H9 (cell line): Measurements from ENCODE around the gene LGALS3. TPM values are rescaled to one million over a fixed set of nuclear protein-coding genes. Genes with fewer than 3 reads are reported as not detected.

Experiments used
- DNase-seq: peaks from one replicate; pipeline ENCODE4 v3.0.0-alpha.2; 2017
- H2AFZ ChIP-seq: one replicate; pipeline ENCODE4 v1.6.1; 2013; ENCODE audit warnings: mild to moderate bottlenecking, low read length, control low read depth, moderate library complexity
- H2AK5ac ChIP-seq: 2 replicates; pipeline ENCODE4 v1.6.1; 2013; ENCODE audit warnings: low read length, control low read depth, mixed read lengths; ENCODE audit not compliant: insufficient read length
- H2BK120ac ChIP-seq: one replicate; pipeline ENCODE4 v1.6.1; 2013; ENCODE audit warnings: low read depth, mild to moderate bottlenecking, low read length, control low read depth, inconsistent platforms; ENCODE audit not compliant: poor library complexity, severe bottlenecking
- H2BK12ac ChIP-seq: 2 replicates; pipeline ENCODE4 v1.6.1; 2013; ENCODE audit warnings: low read length, control low read depth, mixed read lengths, low read depth; ENCODE audit not compliant: insufficient read length
- H2BK15ac ChIP-seq: 2 replicates; pipeline ENCODE4 v1.6.1; 2013; ENCODE audit warnings: low read depth, low read length, control low read depth
- H2BK20ac ChIP-seq: one replicate; pipeline ENCODE4 v1.6.1; 2013; ENCODE audit warnings: low read depth, mild to moderate bottlenecking, low read length, control low read depth, inconsistent platforms; ENCODE audit not compliant: poor library complexity, severe bottlenecking
- H2BK5ac ChIP-seq: 2 replicates; pipeline ENCODE4 v1.6.1; 2013; ENCODE audit warnings: low read length, control low read depth, mixed read lengths; ENCODE audit not compliant: insufficient read length
- H3K14ac ChIP-seq: 2 replicates; pipeline ENCODE4 v1.6.1; 2013; ENCODE audit warnings: low read length, control low read depth; ENCODE audit not compliant: insufficient read depth
- H3K18ac ChIP-seq: 2 replicates; pipeline ENCODE4 v1.6.1; 2013; ENCODE audit warnings: low read depth, mild to moderate bottlenecking, mixed read lengths, low read length, control low read depth; ENCODE audit not compliant: insufficient read length
- H3K23ac ChIP-seq: 2 replicates; pipeline ENCODE4 v1.6.1; 2013; ENCODE audit warnings: low read length, control low read depth, mixed read lengths, low read depth; ENCODE audit not compliant: insufficient read length
- H3K23me2 ChIP-seq: 2 replicates; pipeline ENCODE4 v1.6.1; 2013; ENCODE audit warnings: low read depth, mild to moderate bottlenecking, mixed read lengths, low read length, control low read depth; ENCODE audit not compliant: insufficient read length, poor library complexity, severe bottlenecking
- H3K27ac ChIP-seq: 2 replicates; pipeline ENCODE4 v1.5.1; 2013; ENCODE audit warnings: low read length, control low read depth, mixed read lengths, low read depth; ENCODE audit not compliant: insufficient read length
- H3K27me3 ChIP-seq: 2 replicates; pipeline ENCODE4 v1.6.1; 2013; ENCODE audit warnings: low read length, control low read depth, inconsistent platforms; ENCODE audit not compliant: insufficient read depth
- H3K4ac ChIP-seq: 2 replicates; pipeline ENCODE4 v1.6.1; 2013; ENCODE audit warnings: low read depth, mild to moderate bottlenecking, control low read depth, inconsistent platforms, low read length, moderate library complexity
- H3K4me1 ChIP-seq: 2 replicates; pipeline ENCODE4 v1.6.1; 2013; ENCODE audit warnings: low read length, control low read depth, inconsistent platforms; ENCODE audit not compliant: insufficient read depth
- H3K4me2 ChIP-seq: 2 replicates; pipeline ENCODE4 v1.6.1; 2013; ENCODE audit warnings: low read length, control low read depth, mixed read lengths; ENCODE audit not compliant: insufficient read length, insufficient read depth
- H3K56ac ChIP-seq: 2 replicates; pipeline ENCODE4 v1.6.1; 2013; ENCODE audit warnings: low read depth, mild to moderate bottlenecking, mixed read lengths, low read length, control low read depth; ENCODE audit not compliant: insufficient read length
- H3K79me1 ChIP-seq: 2 replicates; pipeline ENCODE4 v1.6.1; 2013; ENCODE audit warnings: low read depth, mild to moderate bottlenecking, moderate library complexity, low read length, control low read depth, inconsistent platforms; ENCODE audit not compliant: insufficient read depth, poor library complexity, severe bottlenecking
- H3K79me2 ChIP-seq: 2 replicates; pipeline ENCODE4 v1.6.1; 2013; ENCODE audit warnings: low read length, control low read depth, inconsistent platforms; ENCODE audit not compliant: insufficient read depth
- H3K9ac ChIP-seq: 2 replicates; pipeline ENCODE4 v1.6.1; 2013; ENCODE audit warnings: low read length, control low read depth, mixed read lengths; ENCODE audit not compliant: insufficient read length; ENCODE audit errors: extremely low read depth
- H3K9me3 ChIP-seq: one replicate; pipeline ENCODE4 v1.6.1; 2013; ENCODE audit warnings: low read depth, low read length, inconsistent platforms; ENCODE audit not compliant: control insufficient read depth
- H3T11ph ChIP-seq: one replicate; pipeline ENCODE4 v1.6.1; 2013; ENCODE audit warnings: mild to moderate bottlenecking, low read length, control low read depth, inconsistent platforms
- H4K20me1 ChIP-seq: one replicate; pipeline ENCODE4 v1.6.1; 2013; ENCODE audit not compliant: control insufficient read depth, insufficient read length, insufficient read depth
- H4K5ac ChIP-seq: 2 replicates; pipeline ENCODE4 v1.6.1; 2013; ENCODE audit warnings: low read depth, mild to moderate bottlenecking, mixed read lengths, low read length, control low read depth; ENCODE audit not compliant: insufficient read length
- H4K8ac ChIP-seq: replicated peaks from 2 replicates; pipeline ENCODE4 v1.6.1; 2013; ENCODE audit warnings: low read length, control low read depth, mixed read lengths, low read depth; ENCODE audit not compliant: insufficient read length
- H4K91ac ChIP-seq: 2 replicates; pipeline ENCODE4 v1.6.1; 2013; ENCODE audit warnings: low read depth, mild to moderate bottlenecking, moderate library complexity, mixed read lengths, low read length, control low read depth; ENCODE audit not compliant: insufficient read length
- H3K27ac Mint-ChIP-seq, 3 experiments: 2 replicates in 2 of 3; 3 replicates in 1 of 3; pipeline ENCODE4 v1.8.0; 2020 to 2021; ENCODE audit warnings: mixed read lengths in 3 of 3, mild to moderate bottlenecking in 1 of 3, moderate library complexity in 1 of 3
- H3K27me3 Mint-ChIP-seq: 2 replicates; pipeline ENCODE4 v1.8.0; 2021; ENCODE audit warnings: low read depth, mild to moderate bottlenecking, moderate library complexity, mixed read lengths
- H3K36me3 Mint-ChIP-seq, 3 experiments: 2 replicates in 2 of 3; 3 replicates in 1 of 3; pipeline ENCODE4 v1.8.0; 2020 to 2021; ENCODE audit warnings: low read depth in 3 of 3, mixed read lengths in 3 of 3; ENCODE audit not compliant: insufficient read depth in 1 of 3
- H3K4me1 Mint-ChIP-seq, 2 experiments: 2 replicates each; pipeline ENCODE4 v1.8.0; 2020; ENCODE audit warnings: mixed read lengths in 2 of 2
- H3K4me3 Mint-ChIP-seq, 2 experiments: 2 replicates in 1 of 2; 3 replicates in 1 of 2; pipeline ENCODE4 v1.8.0; 2020 to 2021; ENCODE audit warnings: mild to moderate bottlenecking in 2 of 2, mixed read lengths in 2 of 2, moderate library complexity in 1 of 2
- H3K9me3 Mint-ChIP-seq, 2 experiments: 2 replicates in 1 of 2; 3 replicates in 1 of 2; pipeline ENCODE4 v1.8.0; 2020; ENCODE audit warnings: mild to moderate bottlenecking in 2 of 2, mixed read lengths in 2 of 2, moderate library complexity in 1 of 2
- WGBS: extraction: QIAGEN DNeasy Blood & Tissue Kit; methylation state at CpG from one replicate; pipeline ENCODE4 v1.1.7; 2013; ENCODE audit warnings: missing lambda C conversion rate, low lambda C conversion rate, mixed read lengths; ENCODE audit not compliant: insufficient read length; ENCODE audit errors: extremely low coverage; 5-methylcytosine and 5-hydroxymethylcytosine counted together
- total RNA-seq: library from RNA; stranded (reverse); gene quantifications from 2 replicates; pipeline ENCODE4 v1.2.1, GENCODE V29; 2021
- TF ChIP-seq, protein P1 (sequence below): fragments of 200-600 bp; sonication (generic); conservative IDR thresholded peaks from 3 replicates; pipeline ENCODE4 v1.8.0; 2021; ENCODE audit warnings: antibody characterized with exemption, mild to moderate bottlenecking

LGALS3 gene
- total RNA-seq, 1 experiment from 2014 or later = 4.0 TPM

DNA sequence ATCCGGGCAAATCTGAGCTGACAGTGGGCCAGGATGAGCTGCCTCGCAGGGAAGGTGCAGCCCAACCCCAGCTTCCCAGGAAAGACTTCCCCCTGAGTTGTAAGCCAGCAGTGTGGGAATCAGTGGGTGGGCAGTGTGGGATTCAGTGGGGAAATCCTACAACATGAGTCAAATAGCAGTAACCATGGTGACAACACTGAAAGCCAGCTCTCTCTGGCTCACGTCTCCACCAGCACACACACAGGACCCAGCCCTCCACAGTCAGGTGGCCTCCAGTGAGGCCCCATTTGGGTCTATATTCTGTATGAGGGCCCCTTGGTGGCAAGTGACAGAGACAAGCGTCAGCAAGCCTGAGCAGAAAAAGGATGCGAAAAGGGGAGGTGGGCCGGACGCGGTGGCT lies 6.0 kb upstream of the LGALS3 start:
- H2BK12ac ChIP-seq = no peak overlapping the region
- H3K9ac ChIP-seq = no peak overlapping the region
- Mint-ChIP-seq H3K4me1 (peaks cover 12 to 14% of the 10 kb centered on the region in 2 experiments), H3K4me3 (no peak overlapping the region), H3K27me3 (peaks cover 45% of the 10 kb centered on the region), H3K27ac (no peak overlapping the region), H3K9me3 (no peaks in the 10 kb centered on the region), H3K36me3 (no peaks in the 10 kb centered on the region; a peak in 1 of 7 replicates)
- no peaks in the 10 kb centered on the region for H3K79me1 ChIP-seq
- H3K23ac ChIP-seq = no peak overlapping the region
- no peak overlapping the region for H4K5ac ChIP-seq
- H3K4ac ChIP-seq = no peak overlapping the region
- no peak overlapping the region for H4K91ac ChIP-seq
- no peaks in the 10 kb centered on the region for H3K4me1 ChIP-seq
- H2BK5ac ChIP-seq = no peak overlapping the region
- no peaks in the 10 kb centered on the region for H3K27me3 ChIP-seq
- no peak overlapping the region for H3K4me2 ChIP-seq
- no CpG with 5 or more reads among the region's 8 CpGs for whole genome bisulfite sequencing
- TF ChIP-seq, protein P1, sequence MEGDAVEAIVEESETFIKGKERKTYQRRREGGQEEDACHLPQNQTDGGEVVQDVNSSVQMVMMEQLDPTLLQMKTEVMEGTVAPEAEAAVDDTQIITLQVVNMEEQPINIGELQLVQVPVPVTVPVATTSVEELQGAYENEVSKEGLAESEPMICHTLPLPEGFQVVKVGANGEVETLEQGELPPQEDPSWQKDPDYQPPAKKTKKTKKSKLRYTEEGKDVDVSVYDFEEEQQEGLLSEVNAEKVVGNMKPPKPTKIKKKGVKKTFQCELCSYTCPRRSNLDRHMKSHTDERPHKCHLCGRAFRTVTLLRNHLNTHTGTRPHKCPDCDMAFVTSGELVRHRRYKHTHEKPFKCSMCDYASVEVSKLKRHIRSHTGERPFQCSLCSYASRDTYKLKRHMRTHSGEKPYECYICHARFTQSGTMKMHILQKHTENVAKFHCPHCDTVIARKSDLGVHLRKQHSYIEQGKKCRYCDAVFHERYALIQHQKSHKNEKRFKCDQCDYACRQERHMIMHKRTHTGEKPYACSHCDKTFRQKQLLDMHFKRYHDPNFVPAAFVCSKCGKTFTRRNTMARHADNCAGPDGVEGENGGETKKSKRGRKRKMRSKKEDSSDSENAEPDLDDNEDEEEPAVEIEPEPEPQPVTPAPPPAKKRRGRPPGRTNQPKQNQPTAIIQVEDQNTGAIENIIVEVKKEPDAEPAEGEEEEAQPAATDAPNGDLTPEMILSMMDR = no peak
- no peak overlapping the region; the same call in 1 of the 2 replicates for H3K14ac ChIP-seq
- no peaks in the 10 kb centered on the region for H4K20me1 ChIP-seq
- no peaks in the 10 kb centered on the region for H3K9me3 ChIP-seq
- no peak overlapping the region for H2BK20ac ChIP-seq
- DNase-seq = no peak
- H3T11ph ChIP-seq = no peak overlapping the region
- no peak overlapping the region for H3K56ac ChIP-seq
- no peak overlapping the region for H2BK15ac ChIP-seq
- no peak overlapping the region for H2BK120ac ChIP-seq
- no peak overlapping the region for H2AK5ac ChIP-seq
- no peak overlapping the region for H2AFZ ChIP-seq
- H4K8ac ChIP-seq = no peak overlapping the region
- no peak overlapping the region for H3K18ac ChIP-seq
- H3K23me2 ChIP-seq = no peaks in the 10 kb centered on the region
- H3K79me2 ChIP-seq = no peaks in the 10 kb centered on the region
- H3K27ac ChIP-seq = no peak overlapping the region
